DND-41 (cell line): Measurements from ENCODE around the gene CDC25B.

Experiments used
- EZH2 ChIP-seq: IDR thresholded peaks from 3 replicates; pipeline ENCODE4 v1.6.1; 2012; ENCODE audit warnings: borderline replicate concordance, low read depth, mild to moderate bottlenecking, moderate library complexity, low read length, inconsistent platforms; ENCODE audit not compliant: severe bottlenecking
- TF ChIP-seq, protein P1 (sequence below): IDR thresholded peaks from 2 replicates; pipeline ENCODE4 v1.5.1; 2012; ENCODE audit warnings: borderline replicate concordance, low read length, moderate library complexity, mild to moderate bottlenecking; ENCODE audit not compliant: poor library complexity, severe bottlenecking; ENCODE audit errors: extremely low read depth

DNA sequence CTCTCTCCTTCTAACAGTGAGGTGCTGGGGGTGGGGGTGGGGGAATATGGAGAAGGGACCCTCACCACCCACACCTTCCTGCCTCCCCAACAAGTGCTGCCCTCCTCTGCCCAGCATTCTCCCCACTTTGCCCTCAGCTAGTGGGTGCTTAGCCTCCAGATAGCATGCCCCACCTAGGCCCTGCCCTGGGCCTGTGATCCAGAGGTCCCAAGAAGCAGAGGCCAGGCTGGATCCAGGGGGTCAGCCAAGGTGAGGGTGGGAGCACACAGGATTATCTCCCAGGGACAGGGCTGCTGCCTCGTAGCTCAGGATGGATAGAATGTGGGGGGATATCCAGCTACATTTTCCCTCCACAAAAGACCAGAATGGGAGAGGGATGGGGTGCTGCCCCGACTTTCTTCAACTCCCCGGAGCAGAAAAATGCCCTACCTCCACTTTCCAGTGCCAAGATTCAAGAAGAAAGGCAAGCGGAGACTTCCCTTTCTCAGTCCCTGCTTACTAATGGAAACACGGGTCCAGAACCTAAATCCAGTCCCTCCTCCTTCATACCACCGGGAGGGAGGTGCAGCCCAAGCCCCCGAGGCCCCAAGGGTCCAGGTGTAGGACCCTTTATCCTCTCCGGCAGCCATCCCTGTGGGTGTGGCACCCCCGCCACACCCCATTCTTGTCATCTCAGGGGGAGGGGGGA, 29.5 kb upstream of the CDC25B start:
- TF ChIP-seq, protein P1, sequence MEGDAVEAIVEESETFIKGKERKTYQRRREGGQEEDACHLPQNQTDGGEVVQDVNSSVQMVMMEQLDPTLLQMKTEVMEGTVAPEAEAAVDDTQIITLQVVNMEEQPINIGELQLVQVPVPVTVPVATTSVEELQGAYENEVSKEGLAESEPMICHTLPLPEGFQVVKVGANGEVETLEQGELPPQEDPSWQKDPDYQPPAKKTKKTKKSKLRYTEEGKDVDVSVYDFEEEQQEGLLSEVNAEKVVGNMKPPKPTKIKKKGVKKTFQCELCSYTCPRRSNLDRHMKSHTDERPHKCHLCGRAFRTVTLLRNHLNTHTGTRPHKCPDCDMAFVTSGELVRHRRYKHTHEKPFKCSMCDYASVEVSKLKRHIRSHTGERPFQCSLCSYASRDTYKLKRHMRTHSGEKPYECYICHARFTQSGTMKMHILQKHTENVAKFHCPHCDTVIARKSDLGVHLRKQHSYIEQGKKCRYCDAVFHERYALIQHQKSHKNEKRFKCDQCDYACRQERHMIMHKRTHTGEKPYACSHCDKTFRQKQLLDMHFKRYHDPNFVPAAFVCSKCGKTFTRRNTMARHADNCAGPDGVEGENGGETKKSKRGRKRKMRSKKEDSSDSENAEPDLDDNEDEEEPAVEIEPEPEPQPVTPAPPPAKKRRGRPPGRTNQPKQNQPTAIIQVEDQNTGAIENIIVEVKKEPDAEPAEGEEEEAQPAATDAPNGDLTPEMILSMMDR = no peak
- TF ChIP-seq EZH2 = no peak
